Osteoblast (primary cell): ENCODE data around the gene RHOT2. TPM values are rescaled to one million over a fixed set of nuclear protein-coding genes. Genes with fewer than 3 reads are reported as not detected.

Experiments
- DNase-seq: peaks from one replicate; pipeline ENCODE4 v3.0.0; 2011; ENCODE audit warnings: low spot score, mixed read lengths; ENCODE audit not compliant: insufficient read length; ENCODE audit errors: missing footprints
- H2AFZ ChIP-seq: 2 replicates; pipeline ENCODE4 v1.6.0; 2011; ENCODE audit warnings: mild to moderate bottlenecking, low read length
- H3K27ac ChIP-seq: 2 replicates; pipeline ENCODE4 v1.5.1; 2011; ENCODE audit warnings: mild to moderate bottlenecking, low read depth, low read length, moderate library complexity
- H3K27me3 ChIP-seq: 2 replicates; pipeline ENCODE4 v1.6.0; 2012; ENCODE audit warnings: mild to moderate bottlenecking, control low read depth, inconsistent platforms, low read length, moderate library complexity; ENCODE audit not compliant: insufficient read depth
- H3K36me3 ChIP-seq: 2 replicates; pipeline ENCODE4 v1.5.1; 2011; ENCODE audit warnings: mild to moderate bottlenecking, low read length, control low read depth, moderate library complexity; ENCODE audit not compliant: insufficient read depth
- H3K4me1 ChIP-seq: 2 replicates; pipeline ENCODE4 v1.5.1; 2011; ENCODE audit warnings: mild to moderate bottlenecking, low read length, control low read depth, moderate library complexity; ENCODE audit not compliant: insufficient read depth
- H3K4me2 ChIP-seq: 2 replicates; pipeline ENCODE4 v1.6.0; 2011; ENCODE audit warnings: mild to moderate bottlenecking, low read length; ENCODE audit not compliant: insufficient read depth
- H3K4me3 ChIP-seq: fragments of 200-600 bp; sonication (generic); 3 replicates; pipeline ENCODE4 v1.5.1; 2012; ENCODE audit warnings: mild to moderate bottlenecking, low read length, inconsistent platforms; ENCODE audit not compliant: insufficient read depth
- H3K79me2 ChIP-seq: 2 replicates; pipeline ENCODE4 v1.6.0; 2012; ENCODE audit warnings: mild to moderate bottlenecking, low read length, control low read depth, inconsistent platforms; ENCODE audit not compliant: insufficient read depth
- H3K9me3 ChIP-seq: 2 replicates; pipeline ENCODE4 v1.5.1; 2011; ENCODE audit warnings: low read depth, low read length, control low read depth
- H4K20me1 ChIP-seq: 2 replicates; pipeline ENCODE4 v1.6.0; 2012; ENCODE audit warnings: mild to moderate bottlenecking, low read length, control low read depth; ENCODE audit not compliant: insufficient read depth
- total RNA-seq: library from RNA; depleted of rRNA; stranded (reverse); fragments of >200 nt; gene quantifications from 2 replicates; pipeline ENCODE4 v1.2.3, GENCODE V29; 2012
- TF ChIP-seq, protein P1 (sequence below): IDR thresholded peaks from 2 replicates; pipeline ENCODE4 v1.5.1; 2011; ENCODE audit warnings: mild to moderate bottlenecking, low read depth, low read length, moderate library complexity; ENCODE audit errors: extremely low read depth

The RHOT2 gene
- total RNA-seq, 1 donor, result 42.0 TPM

DNA sequence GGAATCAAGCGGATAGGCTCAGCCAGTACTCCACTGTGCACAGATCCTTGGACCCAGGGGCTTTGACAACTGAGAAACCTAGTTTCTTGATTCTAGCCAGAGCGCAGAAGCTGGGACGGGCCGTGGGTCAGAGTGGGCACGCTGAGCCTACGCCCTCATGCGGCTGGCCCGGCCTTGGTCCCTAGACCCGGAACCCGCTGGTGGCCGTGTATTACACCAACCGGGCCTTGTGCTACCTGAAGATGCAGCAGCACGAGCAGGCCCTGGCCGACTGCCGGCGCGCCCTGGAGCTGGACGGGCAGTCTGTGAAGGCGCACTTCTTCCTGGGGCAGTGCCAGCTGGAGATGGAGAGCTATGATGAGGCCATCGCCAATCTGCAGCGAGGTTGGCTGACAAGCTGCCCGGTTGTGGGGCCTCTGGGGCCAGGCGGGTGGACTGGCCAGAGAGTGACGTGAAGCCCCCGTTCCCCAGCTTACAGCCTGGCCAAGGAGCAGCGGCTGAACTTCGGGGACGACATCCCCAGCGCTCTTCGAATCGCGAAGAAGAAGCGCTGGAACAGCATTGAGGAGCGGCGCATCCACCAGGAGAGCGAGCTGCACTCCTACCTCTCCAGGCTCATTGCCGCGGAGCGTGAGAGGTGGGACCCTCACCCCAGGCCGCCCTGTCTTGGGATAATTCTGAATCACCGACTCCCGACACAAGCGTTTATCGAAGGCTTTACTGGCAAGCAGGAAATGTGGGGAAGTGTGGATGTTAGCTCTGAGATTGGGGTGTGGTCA, 13.2 kb downstream of the RHOT2 start:
- peak overlapping the region; percentile 93 for H3K4me2 ChIP-seq
- peak overlapping the region; percentile 84 for H3K4me3 ChIP-seq
- peak; percentile 96 for DNase-seq
- TF ChIP-seq, protein P1, sequence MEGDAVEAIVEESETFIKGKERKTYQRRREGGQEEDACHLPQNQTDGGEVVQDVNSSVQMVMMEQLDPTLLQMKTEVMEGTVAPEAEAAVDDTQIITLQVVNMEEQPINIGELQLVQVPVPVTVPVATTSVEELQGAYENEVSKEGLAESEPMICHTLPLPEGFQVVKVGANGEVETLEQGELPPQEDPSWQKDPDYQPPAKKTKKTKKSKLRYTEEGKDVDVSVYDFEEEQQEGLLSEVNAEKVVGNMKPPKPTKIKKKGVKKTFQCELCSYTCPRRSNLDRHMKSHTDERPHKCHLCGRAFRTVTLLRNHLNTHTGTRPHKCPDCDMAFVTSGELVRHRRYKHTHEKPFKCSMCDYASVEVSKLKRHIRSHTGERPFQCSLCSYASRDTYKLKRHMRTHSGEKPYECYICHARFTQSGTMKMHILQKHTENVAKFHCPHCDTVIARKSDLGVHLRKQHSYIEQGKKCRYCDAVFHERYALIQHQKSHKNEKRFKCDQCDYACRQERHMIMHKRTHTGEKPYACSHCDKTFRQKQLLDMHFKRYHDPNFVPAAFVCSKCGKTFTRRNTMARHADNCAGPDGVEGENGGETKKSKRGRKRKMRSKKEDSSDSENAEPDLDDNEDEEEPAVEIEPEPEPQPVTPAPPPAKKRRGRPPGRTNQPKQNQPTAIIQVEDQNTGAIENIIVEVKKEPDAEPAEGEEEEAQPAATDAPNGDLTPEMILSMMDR, result no peak
- H4K20me1 ChIP-seq, result peaks cover 34% of the 10 kb centered on the region
- peaks cover 20% of the 10 kb centered on the region for H3K36me3 ChIP-seq
- H3K27me3 ChIP-seq, result no peaks in the 10 kb centered on the region
- peak overlapping the region; percentile 66 for H3K27ac ChIP-seq
- no peak overlapping the region for H2AFZ ChIP-seq
- no peaks in the 10 kb centered on the region for H3K9me3 ChIP-seq
- peaks cover 26% of the 10 kb centered on the region for H3K4me1 ChIP-seq
- H3K79me2 ChIP-seq, result peaks cover 40% of the 10 kb centered on the region

DNA sequence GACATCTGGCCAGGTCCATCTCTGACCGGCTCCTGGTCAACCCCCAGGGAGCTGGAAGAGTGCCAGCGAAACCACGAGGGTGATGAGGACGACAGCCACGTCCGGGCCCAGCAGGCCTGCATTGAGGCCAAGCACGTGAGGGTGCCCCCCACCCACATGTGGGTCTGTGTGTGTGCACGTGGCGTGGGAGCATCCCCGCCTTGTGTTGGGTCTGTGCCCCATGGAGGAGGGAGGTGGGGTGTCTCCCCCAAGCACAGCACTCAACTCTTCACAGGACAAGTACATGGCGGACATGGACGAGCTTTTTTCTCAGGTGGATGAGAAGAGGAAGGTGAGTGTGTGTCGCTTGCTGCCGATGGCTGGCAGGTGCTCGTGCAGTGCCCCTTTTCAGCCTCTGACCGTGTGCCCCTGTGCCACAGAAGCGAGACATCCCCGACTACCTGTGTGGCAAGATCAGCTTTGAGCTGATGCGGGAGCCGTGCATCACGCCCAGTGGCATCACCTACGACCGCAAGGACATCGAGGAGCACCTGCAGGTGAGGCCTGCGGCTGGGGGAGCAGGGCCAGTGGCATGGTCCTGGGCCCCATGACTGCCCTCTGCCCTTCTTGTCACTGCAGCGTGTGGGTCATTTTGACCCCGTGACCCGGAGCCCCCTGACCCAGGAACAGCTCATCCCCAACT, 14.0 kb downstream of the RHOT2 start:
- peaks cover 26% of the 10 kb centered on the region for H3K4me1 ChIP-seq
- peak overlapping the region; percentile 93 for H3K4me2 ChIP-seq
- H4K20me1 ChIP-seq, result peaks cover 34% of the 10 kb centered on the region
- peaks cover 20% of the 10 kb centered on the region for H3K36me3 ChIP-seq
- H3K27ac ChIP-seq, result peak overlapping the region; percentile 8
- no peak for DNase-seq
- no peaks in the 10 kb centered on the region for H3K9me3 ChIP-seq
- H3K79me2 ChIP-seq, result peaks cover 40% of the 10 kb centered on the region
- TF ChIP-seq, protein P1, result no peak
- peak overlapping the region; percentile 84 for H3K4me3 ChIP-seq
- H2AFZ ChIP-seq, result no peak overlapping the region
- no peaks in the 10 kb centered on the region for H3K27me3 ChIP-seq

DNA sequence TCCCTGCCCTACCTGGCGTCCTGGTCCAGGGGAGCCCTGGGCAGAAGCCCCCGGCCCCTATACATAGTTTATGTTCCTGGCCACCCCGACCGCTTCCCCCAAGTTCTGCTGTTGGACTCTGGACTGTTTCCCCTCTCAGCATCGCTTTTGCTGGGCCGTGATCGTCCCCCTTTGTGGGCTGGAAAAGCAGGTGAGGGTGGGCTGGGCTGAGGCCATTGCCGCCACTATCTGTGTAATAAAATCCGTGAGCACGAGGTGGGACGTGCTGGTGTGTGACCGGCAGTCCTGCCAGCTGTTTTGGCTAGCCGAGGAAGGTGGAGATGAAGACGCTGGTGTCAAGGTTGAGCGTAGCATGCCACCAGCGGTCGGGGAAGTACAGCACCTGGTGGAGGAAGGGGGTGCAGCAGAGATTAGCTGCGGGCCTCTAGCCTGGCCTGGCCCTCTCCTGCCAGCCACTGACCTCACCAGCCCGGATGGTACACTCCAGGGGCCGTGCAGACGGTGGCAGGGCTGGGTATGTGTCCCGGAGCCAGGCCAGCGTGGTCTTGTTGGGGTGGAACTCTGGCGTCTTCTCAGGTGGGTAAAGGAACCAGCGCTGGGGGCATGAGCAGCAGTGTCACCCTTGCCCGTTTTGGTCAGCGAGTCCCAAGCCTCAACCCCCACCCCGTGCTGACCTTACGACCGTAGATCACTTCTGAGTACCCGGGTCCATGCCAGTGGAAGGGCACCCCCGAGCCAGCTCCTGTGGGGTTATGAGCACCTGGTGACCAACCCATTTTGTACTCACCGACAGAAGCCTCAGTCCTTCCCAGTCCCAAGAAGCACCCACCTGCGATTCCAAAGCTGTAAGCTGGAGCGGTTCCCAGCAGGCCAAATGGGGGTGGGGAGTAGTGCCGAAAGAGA, 14.8 kb downstream of the RHOT2 start:
- Histone ChIP-seq H3K4me2 (peak overlapping the region; percentile 93), H2AFZ (no peak overlapping the region), H3K27me3 (no peaks in the 10 kb centered on the region), H3K79me2 (peaks cover 40% of the 10 kb centered on the region), H3K4me3 (peak overlapping the region; percentile 76), H3K4me1 (peaks cover 26% of the 10 kb centered on the region), H3K9me3 (no peaks in the 10 kb centered on the region), H3K36me3 (peaks cover 23% of the 10 kb centered on the region), H3K27ac (no peak overlapping the region), H4K20me1 (peaks cover 34% of the 10 kb centered on the region)
- TF ChIP-seq, protein P1, result no peak
- DNase-seq, result no peak
